ENCODE data around the gene ZNF500. TPM values are rescaled to one million over a fixed set of nuclear protein-coding genes. Genes with fewer than 3 reads are reported as not detected.

The ZNF500 gene
- polyA plus RNA-seq, 2 of the 4 experiments (the other 2 are of a cell fraction), result 4.6 to 6.7 TPM

GRCh38 chr16:4704491-4704890 is 62.5 kb downstream of the ZNF500 start:
- no peak for FAIRE-seq
- Histone ChIP-seq H3K4me2 (no peak overlapping the region), H3K4me1 (no peaks in the 10 kb centered on the region), H3K4me3 (no peak overlapping the region), H3K27ac (no peak overlapping the region), H3K9me3 (no peaks in the 10 kb centered on the region)
- ATAC-seq, result no peak
- ChIA-PET CTCF (interaction anchor here (1.1 to 1.8 kb wide), 4 partner anchors 12 to 252 kb away, joined by 3 to 5 read pairs (median 4); partner anchors contain the start of gene NUDT16L1), POLR2A (no interaction called here)
- no peak for DNase-seq (ENCODE audit: low read depth in 1 of 2, low spot score in 1 of 2)
- TF ChIP-seq NPAS2 (CRISPR knock-in tag; IDR thresholded peaks at IDR 0.05; ENCODE audit: borderline replicate concordance) (no peak), ATOH8 (CRISPR knock-in tag; IDR thresholded peaks at IDR 0.05; ENCODE audit: low read depth) (no peak), MAFK (IDR thresholded peaks at IDR 0.05; ENCODE audit: partially characterized antibody) (no peak), NR3C1 (IDR thresholded peaks at IDR 0.05) (no peak), KDM1A (IDR thresholded peaks at IDR 0.05; ENCODE audit: low read depth) (no peak)
- WGBS (ENCODE audit: missing lambda C conversion rate), result 84% methylated on average over 8 of the region's 8 CpGs

DNA sequence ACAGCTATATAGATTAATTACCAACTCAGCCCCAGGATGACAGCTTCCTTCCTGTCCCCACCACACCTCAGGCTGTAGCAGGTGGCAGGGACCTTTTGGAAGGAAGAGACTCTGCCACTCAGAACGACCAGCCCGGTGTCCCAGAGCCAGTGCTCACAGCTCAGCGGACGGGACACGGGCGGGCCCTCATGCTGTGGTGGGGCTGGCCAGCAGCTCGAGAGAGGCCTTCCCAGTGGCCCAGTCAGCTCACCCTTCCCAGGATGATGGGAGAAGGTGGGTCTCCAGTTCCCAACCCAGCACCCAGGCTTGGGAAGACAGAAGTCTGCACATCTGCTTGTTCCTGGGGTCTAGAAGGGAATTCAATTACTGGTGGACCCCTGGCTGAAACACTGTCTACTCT is 63.1 kb downstream of the ZNF500 start:
- TF ChIP-seq CBX8 (IDR thresholded peaks at IDR 0.05) (no peak), BHLHE40 (IDR thresholded peaks at IDR 0.05; ENCODE audit: low read depth, low read length) (no peak), CHD4 (IDR thresholded peaks at IDR 0.05; ENCODE audit: borderline replicate concordance) (no peak)
- TF ChIP-seq, protein P1, sequence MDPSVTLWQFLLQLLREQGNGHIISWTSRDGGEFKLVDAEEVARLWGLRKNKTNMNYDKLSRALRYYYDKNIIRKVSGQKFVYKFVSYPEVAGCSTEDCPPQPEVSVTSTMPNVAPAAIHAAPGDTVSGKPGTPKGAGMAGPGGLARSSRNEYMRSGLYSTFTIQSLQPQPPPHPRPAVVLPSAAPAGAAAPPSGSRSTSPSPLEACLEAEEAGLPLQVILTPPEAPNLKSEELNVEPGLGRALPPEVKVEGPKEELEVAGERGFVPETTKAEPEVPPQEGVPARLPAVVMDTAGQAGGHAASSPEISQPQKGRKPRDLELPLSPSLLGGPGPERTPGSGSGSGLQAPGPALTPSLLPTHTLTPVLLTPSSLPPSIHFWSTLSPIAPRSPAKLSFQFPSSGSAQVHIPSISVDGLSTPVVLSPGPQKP (IDR thresholded peaks at IDR 0.05; ENCODE audit: low read depth, low read length), result no peak
- no peaks in the 10 kb centered on the region for H3K9me3 ChIP-seq
- ChIA-PET CTCF (interaction anchor here (1.1 to 1.8 kb wide), 5 partner anchors 11 to 252 kb away, joined by 3 to 5 read pairs (median 3); partner anchors contain the start of gene NUDT16L1), POLR2A (no interaction called here)
- no peak overlapping the region for H3K4me2 ChIP-seq
- WGBS (ENCODE audit: missing lambda C conversion rate), result 90% methylated on average over 7 of the region's 7 CpGs
- no peak overlapping the region for H3K4me3 ChIP-seq
- H3K4me1 ChIP-seq, result no peaks in the 10 kb centered on the region
- no peak for ATAC-seq
- FAIRE-seq, result no peak
- H3K27ac ChIP-seq, result no peak overlapping the region
- no peak for DNase-seq (ENCODE audit: low read depth in 1 of 2, low spot score in 1 of 2)

- CTCF ChIA-PET, result interaction anchor here (1.2 to 1.7 kb wide), 2 partner anchors 32 to 66 kb away, joined by 3 read pairs; no protein-coding TSS in a partner anchor
- POLR2A ChIA-PET, result no interaction called here
These were observed 64.5 kb downstream of the ZNF500 start for GRCh38 chr16:4702466-4702808.

More at GRCh38 chr16:4702466-4702808, 64.5 kb downstream of the ZNF500 start:
- Histone ChIP-seq H3K9me3 (no peaks in the 10 kb centered on the region), H3K4me1 (no peaks in the 10 kb centered on the region), H3K4me2 (no peak overlapping the region), H3K27ac (no peak overlapping the region), H3K4me3 (no peak overlapping the region)
- FAIRE-seq, result no peak
- WGBS (ENCODE audit: missing lambda C conversion rate), result 89% methylated on average over 7 of the region's 7 CpGs
- TF ChIP-seq REST (IDR thresholded peaks at IDR 0.05) (no peak), HEYL (CRISPR knock-in tag; IDR thresholded peaks at IDR 0.05) (no peak), RAD21 (conservative IDR thresholded peaks at IDR 0.05 in 1 of 2, IDR thresholded peaks at IDR 0.05 in 1 of 2) (no peak), HOXB13 (CRISPR knock-in tag; IDR thresholded peaks at IDR 0.05; ENCODE audit: low read depth) (no peak), FOXS1 (CRISPR knock-in tag; IDR thresholded peaks at IDR 0.05) (no peak), BHLHE40 (IDR thresholded peaks at IDR 0.05; ENCODE audit: low read depth, low read length) (no peak), CHD2 (IDR thresholded peaks at IDR 0.05; ENCODE audit: low read length, partially characterized antibody) (no peak), CBX8 (IDR thresholded peaks at IDR 0.05) (no peak), NFE2L2 (conservative IDR thresholded peaks at IDR 0.05; ENCODE audit: low read length) (no peak), HMGXB4 (CRISPR knock-in tag; IDR thresholded peaks at IDR 0.05; ENCODE audit: borderline replicate concordance) (no peak), TFCP2L1 (CRISPR knock-in tag; IDR thresholded peaks at IDR 0.05) (no peak), PHF8 (IDR thresholded peaks at IDR 0.05; ENCODE audit: borderline replicate concordance, low read depth) (no peak)
- TF ChIP-seq, protein P1 (IDR thresholded peaks at IDR 0.05; ENCODE audit: low read depth, low read length), result no peak
- TF ChIP-seq, protein P2, sequence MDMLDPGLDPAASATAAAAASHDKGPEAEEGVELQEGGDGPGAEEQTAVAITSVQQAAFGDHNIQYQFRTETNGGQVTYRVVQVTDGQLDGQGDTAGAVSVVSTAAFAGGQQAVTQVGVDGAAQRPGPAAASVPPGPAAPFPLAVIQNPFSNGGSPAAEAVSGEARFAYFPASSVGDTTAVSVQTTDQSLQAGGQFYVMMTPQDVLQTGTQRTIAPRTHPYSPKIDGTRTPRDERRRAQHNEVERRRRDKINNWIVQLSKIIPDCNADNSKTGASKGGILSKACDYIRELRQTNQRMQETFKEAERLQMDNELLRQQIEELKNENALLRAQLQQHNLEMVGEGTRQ (IDR thresholded peaks at IDR 0.05), result no peak
- TF ChIP-seq, protein P3, sequence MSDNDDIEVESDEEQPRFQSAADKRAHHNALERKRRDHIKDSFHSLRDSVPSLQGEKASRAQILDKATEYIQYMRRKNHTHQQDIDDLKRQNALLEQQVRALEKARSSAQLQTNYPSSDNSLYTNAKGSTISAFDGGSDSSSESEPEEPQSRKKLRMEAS (IDR thresholded peaks at IDR 0.05), result no peak
- TF ChIP-seq, protein P4, sequence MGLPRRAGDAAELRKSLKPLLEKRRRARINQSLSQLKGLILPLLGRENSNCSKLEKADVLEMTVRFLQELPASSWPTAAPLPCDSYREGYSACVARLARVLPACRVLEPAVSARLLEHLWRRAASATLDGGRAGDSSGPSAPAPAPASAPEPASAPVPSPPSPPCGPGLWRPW (IDR thresholded peaks at IDR 0.05), result no peak
- DNase-seq (ENCODE audit: low read depth in 1 of 2, low spot score in 1 of 2), result no peak
- ATAC-seq, result no peak

Data from A549 (cell line).